Stimulated activated naive B cell treated with anti-CD40 and anti-IgM and Interleukin-4, amounts not matched to agents 10 μg/mL and 1 μg/mL and 100 μg/mL, for 72 hours (primary cell): ENCODE results near the gene SLC2A13.
"Not testable (repeated sequence)": the region's sequence is repeated elsewhere in the genome, so short reads cannot be mapped to it uniquely, and the experiment has no call there.

Experiments used
- ATAC-seq, 2 donors: fragments of 150-1000 bp; cut with Tn5 transposase; replicated peaks; 2 replicates each; pipeline ENCODE4 v1.10.0; 2021; ENCODE audit warnings: moderate library complexity in 1 of 2
- DNase-seq: peaks from one replicate; pipeline ENCODE4 v3.0.0; 2021
- H3K27ac Mint-ChIP-seq: one replicate; pipeline ENCODE4 v1.8.0; 2022; ENCODE audit warnings: mild to moderate bottlenecking, mixed read lengths
- H3K27me3 Mint-ChIP-seq, 2 donors: one replicate each; pipeline ENCODE4 v1.8.0; 2022; ENCODE audit warnings: mixed read lengths in 2 of 2
- H3K36me3 Mint-ChIP-seq, 2 donors: one replicate each; pipeline ENCODE4 v1.8.0; 2022; ENCODE audit warnings: mixed read lengths in 2 of 2, mild to moderate bottlenecking in 1 of 2
- H3K4me1 Mint-ChIP-seq, 2 donors: one replicate each; pipeline ENCODE4 v1.8.0; 2022; ENCODE audit warnings: mixed read lengths in 2 of 2, mild to moderate bottlenecking in 1 of 2
- H3K4me3 Mint-ChIP-seq, 2 donors: one replicate each; pipeline ENCODE4 v1.8.0; 2022; ENCODE audit warnings: mild to moderate bottlenecking in 2 of 2, mixed read lengths in 2 of 2, moderate library complexity in 1 of 2
- H3K9me3 Mint-ChIP-seq, 2 donors: one replicate each; pipeline ENCODE4 v1.8.0; 2022; ENCODE audit warnings: mixed read lengths in 2 of 2, mild to moderate bottlenecking in 1 of 2

Gene SLC2A13

GRCh38 chr12:39930101-39930500 is 175.8 kb downstream of the SLC2A13 start:
- no peak for ATAC-seq
- H3K27ac Mint-ChIP-seq, result no peak overlapping the region
- no peak overlapping the region for H3K4me3 Mint-ChIP-seq
- H3K9me3 Mint-ChIP-seq, result no peaks in the 10 kb centered on the region
- DNase-seq, result no peak
- no peaks in the 10 kb centered on the region for H3K4me1 Mint-ChIP-seq
- H3K36me3 Mint-ChIP-seq, result no peaks in the 10 kb centered on the region
- H3K27me3 Mint-ChIP-seq, result no peaks in the 10 kb centered on the region

GRCh38 chr12:39928181-39928899 is 177.5 kb downstream of the SLC2A13 start:
- ATAC-seq (no peak), DNase-seq (no peak)
- Mint-ChIP-seq H3K36me3 (no peaks in the 10 kb centered on the region), H3K9me3 (no peaks in the 10 kb centered on the region), H3K27me3 (no peaks in the 10 kb centered on the region), H3K27ac (no peak overlapping the region), H3K4me1 (no peaks in the 10 kb centered on the region), H3K4me3 (no peak overlapping the region)

DNA sequence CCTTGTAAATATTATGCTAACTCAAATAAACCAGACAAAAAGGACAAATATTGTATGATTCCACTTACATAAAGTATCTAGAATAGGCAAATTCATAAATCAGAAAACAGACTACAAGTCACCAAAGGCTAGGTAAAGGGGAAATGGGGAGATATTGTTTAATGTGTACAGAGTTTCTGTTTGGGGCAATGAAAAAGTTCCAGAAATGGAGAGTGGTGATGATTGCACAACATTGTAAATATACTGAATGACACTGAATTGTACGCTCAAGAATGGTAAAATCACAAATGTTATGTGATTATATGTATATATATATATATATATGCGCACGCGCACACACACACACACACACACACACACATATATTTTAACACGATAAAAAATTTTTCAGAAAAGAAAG is 182.5 kb downstream of the SLC2A13 start:
- no peak for ATAC-seq
- no peaks in the 10 kb centered on the region for H3K36me3 Mint-ChIP-seq
- no peak overlapping the region for H3K27ac Mint-ChIP-seq
- H3K4me3 Mint-ChIP-seq, result no peak overlapping the region
- no peaks in the 10 kb centered on the region for H3K27me3 Mint-ChIP-seq
- no peaks in the 10 kb centered on the region for H3K4me1 Mint-ChIP-seq
- H3K9me3 Mint-ChIP-seq, result no peaks in the 10 kb centered on the region
- DNase-seq, result no peak

DNA sequence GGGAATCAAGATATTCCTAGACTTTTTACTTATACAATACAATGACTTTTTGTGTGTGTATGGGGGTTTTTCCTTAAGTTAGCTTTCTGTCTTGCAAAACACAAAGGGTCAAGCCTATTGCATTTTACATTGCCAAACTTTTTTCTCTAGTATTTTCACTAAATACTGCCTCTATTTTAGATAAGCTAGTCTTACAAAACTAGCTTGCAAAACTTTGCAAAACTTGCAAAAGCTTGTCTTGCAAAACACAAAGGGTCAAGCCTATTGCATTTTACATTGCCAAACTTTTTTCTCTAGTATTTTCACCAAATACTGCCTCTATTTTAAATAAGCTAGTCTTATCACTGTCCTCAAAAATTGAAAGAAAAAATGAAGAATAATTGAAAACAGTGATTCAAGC is 183.3 kb downstream of the SLC2A13 start:
- H3K27me3 Mint-ChIP-seq, H3K4me1 Mint-ChIP-seq, ATAC-seq, H3K9me3 Mint-ChIP-seq, H3K36me3 Mint-ChIP-seq, H3K4me3 Mint-ChIP-seq, DNase-seq: not testable (repeated sequence)
- H3K27ac Mint-ChIP-seq, result peak overlapping the region; percentile 31

DNA sequence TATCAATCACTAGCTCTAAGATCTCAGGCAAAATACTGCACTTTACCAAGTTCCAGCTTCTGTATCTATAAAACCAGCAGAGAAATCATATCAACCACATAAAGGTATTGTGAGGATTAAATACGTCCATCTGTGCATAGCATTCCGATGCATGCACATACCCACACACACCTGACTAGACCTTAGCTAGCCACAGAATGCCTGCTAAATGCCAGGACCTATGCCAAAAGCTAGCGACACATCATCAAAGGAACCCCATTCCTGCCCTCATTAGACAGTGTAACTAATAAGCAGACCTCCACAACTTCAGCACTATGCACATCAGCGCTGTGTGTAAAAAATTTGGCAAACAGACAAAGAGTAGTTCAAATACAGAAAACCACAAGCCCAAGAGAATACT is 185.2 kb downstream of the SLC2A13 start:
- ATAC-seq, result no peak

GRCh38 chr12:39920222-39920621 is 185.7 kb downstream of the SLC2A13 start:
- Mint-ChIP-seq H3K27ac (no peak overlapping the region), H3K4me3 (no peak overlapping the region), H3K4me1 (no peaks in the 10 kb centered on the region), H3K36me3 (no peaks in the 10 kb centered on the region), H3K9me3 (no peaks in the 10 kb centered on the region), H3K27me3 (no peaks in the 10 kb centered on the region)
- ATAC-seq (no peak), DNase-seq (no peak)

More for the DNA sequence above, 185.2 kb downstream of the SLC2A13 start:
- DNase-seq, result no peak
- Mint-ChIP-seq H3K36me3 (no peaks in the 10 kb centered on the region), H3K9me3 (no peaks in the 10 kb centered on the region), H3K27ac (no peak overlapping the region), H3K4me1 (no peaks in the 10 kb centered on the region), H3K4me3 (no peak overlapping the region), H3K27me3 (no peaks in the 10 kb centered on the region)

- DNase-seq (no peak), ATAC-seq (no peak)
- H3K27me3 Mint-ChIP-seq, result no peaks in the 10 kb centered on the region
- H3K4me1 Mint-ChIP-seq, result no peaks in the 10 kb centered on the region
- H3K4me3 Mint-ChIP-seq, result no peak overlapping the region
- H3K36me3 Mint-ChIP-seq, result no peaks in the 10 kb centered on the region
- no peaks in the 10 kb centered on the region for H3K9me3 Mint-ChIP-seq
- H3K27ac Mint-ChIP-seq, result no peak overlapping the region
These were observed 186.1 kb downstream of the SLC2A13 start for GRCh38 chr12:39919790-39920189.

DNA sequence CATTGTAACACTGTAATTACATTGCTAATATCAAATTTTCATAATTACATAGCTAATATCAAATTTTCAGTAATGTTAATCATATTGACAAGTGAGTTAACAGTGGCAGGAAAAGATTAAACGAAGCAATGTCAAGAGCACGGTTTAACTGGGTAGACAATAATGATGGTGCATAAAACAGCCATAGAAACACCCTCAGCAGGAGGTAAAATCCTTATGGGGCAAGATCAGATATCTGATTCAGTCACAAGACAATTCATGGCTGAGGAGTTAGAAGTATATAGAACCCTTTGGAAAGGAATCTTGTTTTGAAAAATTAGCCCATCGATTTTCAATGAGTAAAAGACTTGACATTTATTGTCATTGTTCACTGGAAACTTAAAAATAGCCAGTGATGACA is 190.6 kb downstream of the SLC2A13 start:
- Mint-ChIP-seq H3K27ac (no peak overlapping the region), H3K4me3 (no peak overlapping the region), H3K9me3 (no peaks in the 10 kb centered on the region), H3K4me1 (no peaks in the 10 kb centered on the region), H3K36me3 (no peaks in the 10 kb centered on the region), H3K27me3 (no peaks in the 10 kb centered on the region)
- DNase-seq (no peak), ATAC-seq (no peak)

- H3K4me3 Mint-ChIP-seq, result no peak overlapping the region
- H3K27ac Mint-ChIP-seq, result no peak overlapping the region
- H3K27me3 Mint-ChIP-seq, result no peaks in the 10 kb centered on the region
- ATAC-seq, result no peak
- no peaks in the 10 kb centered on the region for H3K9me3 Mint-ChIP-seq
- no peak for DNase-seq
- no peaks in the 10 kb centered on the region for H3K4me1 Mint-ChIP-seq
- H3K36me3 Mint-ChIP-seq, result no peaks in the 10 kb centered on the region
These were observed 193.5 kb downstream of the SLC2A13 start for GRCh38 chr12:39912211-39912980.

GRCh38 chr12:39906237-39906636 is 199.6 kb downstream of the SLC2A13 start:
- no peak for DNase-seq
- ATAC-seq, result no peak
- Mint-ChIP-seq H3K27ac (no peak overlapping the region), H3K4me3 (no peak overlapping the region), H3K9me3 (no peaks in the 10 kb centered on the region), H3K4me1 (no peaks in the 10 kb centered on the region), H3K36me3 (no peaks in the 10 kb centered on the region), H3K27me3 (no peaks in the 10 kb centered on the region)

DNA sequence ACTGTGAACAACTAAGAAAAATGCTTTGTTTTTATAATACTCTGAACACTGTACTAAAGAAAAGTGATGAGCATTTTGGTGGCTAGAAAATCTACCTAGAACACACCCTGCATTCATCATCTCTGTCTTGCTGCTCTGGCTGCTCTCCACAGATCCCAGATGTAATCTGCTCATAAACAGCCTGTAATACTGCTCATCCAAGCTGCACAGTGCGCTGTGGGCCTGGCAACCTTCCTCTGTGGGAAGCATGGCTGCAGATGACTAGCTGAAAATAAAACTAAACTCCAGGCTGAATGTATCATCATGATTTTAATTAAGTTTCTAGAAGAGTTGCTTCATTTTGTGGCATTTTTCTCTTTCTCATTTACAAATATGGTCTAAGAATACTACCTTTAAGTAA is 200.7 kb downstream of the SLC2A13 start:
- no peak overlapping the region for H3K27ac Mint-ChIP-seq
- no peak for DNase-seq
- H3K27me3 Mint-ChIP-seq, result no peaks in the 10 kb centered on the region
- no peaks in the 10 kb centered on the region for H3K36me3 Mint-ChIP-seq
- H3K4me1 Mint-ChIP-seq, result no peaks in the 10 kb centered on the region
- no peak overlapping the region for H3K4me3 Mint-ChIP-seq
- no peaks in the 10 kb centered on the region for H3K9me3 Mint-ChIP-seq
- no peak for ATAC-seq

DNA sequence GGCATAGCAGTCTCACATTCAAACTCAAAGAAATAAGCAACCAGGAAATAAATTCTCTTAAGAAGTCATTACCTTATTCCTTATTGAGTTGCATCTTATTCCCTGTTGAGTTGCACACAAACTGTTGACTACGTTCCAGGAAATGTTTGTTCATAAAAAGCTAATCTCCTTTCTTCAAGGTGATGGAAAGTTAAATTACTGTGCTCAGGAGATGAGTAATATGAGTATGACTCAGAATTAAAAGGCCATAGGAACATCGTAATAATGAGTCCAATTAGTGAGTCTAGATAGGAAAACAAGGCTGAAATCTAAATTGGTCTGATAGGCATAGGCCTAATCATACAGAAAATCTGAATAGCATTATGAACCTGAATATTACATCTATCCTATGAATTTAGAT is 203.1 kb downstream of the SLC2A13 start:
- no peaks in the 10 kb centered on the region for H3K9me3 Mint-ChIP-seq
- no peak overlapping the region for H3K27ac Mint-ChIP-seq
- no peaks in the 10 kb centered on the region for H3K36me3 Mint-ChIP-seq
- no peaks in the 10 kb centered on the region for H3K27me3 Mint-ChIP-seq
- no peak for DNase-seq
- no peaks in the 10 kb centered on the region for H3K4me1 Mint-ChIP-seq
- H3K4me3 Mint-ChIP-seq, result no peak overlapping the region
- ATAC-seq, result no peak

DNA sequence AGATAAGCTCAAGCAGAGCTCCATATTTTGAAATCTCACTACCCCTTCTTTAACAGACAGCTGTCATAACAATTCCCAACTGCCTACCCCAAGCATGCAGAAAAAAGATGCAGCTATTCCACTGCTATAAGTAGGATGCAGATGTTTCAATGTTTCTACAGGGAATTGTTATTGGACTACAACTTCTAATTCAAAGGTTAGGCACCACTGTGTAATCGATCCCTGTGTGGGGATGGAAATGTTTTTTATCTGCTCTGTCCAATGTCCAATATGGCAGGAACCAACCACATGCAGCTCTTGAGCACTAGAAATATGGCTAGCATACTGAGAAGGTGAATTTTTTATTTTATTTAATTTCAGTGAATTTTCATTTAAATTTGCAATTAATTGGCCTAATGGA is 208.6 kb downstream of the SLC2A13 start:
- H3K27ac Mint-ChIP-seq, result no peak overlapping the region
- H3K36me3 Mint-ChIP-seq, result no peaks in the 10 kb centered on the region
- no peak overlapping the region for H3K4me3 Mint-ChIP-seq
- H3K4me1 Mint-ChIP-seq, result no peaks in the 10 kb centered on the region
- DNase-seq (no peak), ATAC-seq (no peak)
- no peaks in the 10 kb centered on the region for H3K9me3 Mint-ChIP-seq
- no peaks in the 10 kb centered on the region for H3K27me3 Mint-ChIP-seq

DNA sequence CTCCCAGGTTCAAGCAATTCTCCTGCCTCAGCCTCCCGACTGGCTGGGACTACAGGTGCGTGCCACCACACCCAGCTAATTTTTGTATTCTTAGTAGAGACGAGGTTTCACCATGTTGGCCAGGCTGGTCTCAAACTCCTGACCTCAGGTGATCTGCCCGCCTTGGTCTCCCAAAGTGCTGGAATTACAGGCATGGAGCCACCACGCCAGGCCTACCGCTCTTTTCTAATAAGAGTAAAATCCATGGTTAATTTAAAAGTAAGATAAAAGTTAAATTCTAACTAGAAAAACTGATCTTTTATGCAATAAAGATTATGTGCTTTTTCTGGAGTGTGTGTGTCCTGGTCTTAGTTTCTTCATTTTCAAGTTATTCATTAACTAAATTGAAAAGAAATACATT is 212.5 kb downstream of the SLC2A13 start:
- H3K4me1 Mint-ChIP-seq, H3K9me3 Mint-ChIP-seq, H3K4me3 Mint-ChIP-seq, H3K36me3 Mint-ChIP-seq, H3K27me3 Mint-ChIP-seq, H3K27ac Mint-ChIP-seq, ATAC-seq, DNase-seq: not testable (repeated sequence)

DNA sequence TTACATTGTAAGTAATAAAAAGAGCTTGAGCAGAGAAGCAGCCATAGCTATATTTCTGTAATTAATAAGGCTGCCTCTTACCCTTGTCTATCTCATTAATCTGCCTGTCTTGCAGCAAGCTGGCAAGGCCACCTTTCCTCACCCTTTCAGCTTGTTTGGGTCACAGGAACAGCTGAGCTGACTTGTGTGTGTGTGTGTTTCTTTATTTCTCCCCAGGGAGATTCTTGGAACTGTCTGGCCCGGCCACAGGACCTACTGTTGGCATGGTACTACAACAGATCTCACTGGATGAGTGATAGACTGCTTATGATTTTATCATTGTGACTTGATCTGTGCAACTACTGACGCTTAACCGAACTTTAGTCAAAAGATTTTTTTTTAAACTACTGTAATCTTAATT is 213.7 kb downstream of the SLC2A13 start:
- peaks cover 0 to 3% of the 10 kb centered on the region in 2 donors for H3K4me1 Mint-ChIP-seq
- ATAC-seq (no peak), DNase-seq (no peak)
- no peaks in the 10 kb centered on the region for H3K9me3 Mint-ChIP-seq
- H3K27ac Mint-ChIP-seq, result no peak overlapping the region
- H3K4me3 Mint-ChIP-seq, result no peak overlapping the region
- no peaks in the 10 kb centered on the region for H3K27me3 Mint-ChIP-seq
- no peaks in the 10 kb centered on the region for H3K36me3 Mint-ChIP-seq
